WTC11 (cell line): ENCODE data around the gene CMTM6. TPM values are rescaled to one million over a fixed set of nuclear protein-coding genes. Genes with fewer than 3 reads are reported as not detected.

Source experiments
- ATAC-seq: fragments of 200-7000 bp; cut with Tn5 transposase; 2 replicates; pipeline ENCODE4 v1.10.0; 2021; ENCODE audit warnings: mild to moderate bottlenecking, moderate library complexity
- CTCF ChIA-PET: fragments of 300-600 bp; sonication (Branson Sonifier 250); formaldehyde crosslinking; loops from one replicate; lab custom pipeline; 2021; ENCODE audit warnings: antibody characterized with exemption; lab: Charles Lee
- POLR2A ChIA-PET: fragments of 350-600 bp; sonication (Branson Sonifier 250); formaldehyde crosslinking; loops from one replicate; lab custom pipeline; 2021; ENCODE audit warnings: antibody characterized with exemption; lab: Charles Lee
- DNase-seq: peaks from one replicate; pipeline ENCODE4 v3.0.0; 2021; ENCODE audit warnings: low spot score
- H3K27ac Mint-ChIP-seq: 2 replicates; pipeline ENCODE4 v1.8.0; 2021; ENCODE audit warnings: mixed read lengths
- H3K27me3 Mint-ChIP-seq: 2 replicates; pipeline ENCODE4 v1.8.0; 2021; ENCODE audit warnings: low read depth, mild to moderate bottlenecking, moderate library complexity, mixed read lengths
- H3K36me3 Mint-ChIP-seq: 2 replicates; pipeline ENCODE4 v1.8.0; 2021; ENCODE audit warnings: mixed read lengths
- H3K4me1 Mint-ChIP-seq: 2 replicates; pipeline ENCODE4 v1.8.0; 2022; ENCODE audit warnings: mixed read lengths
- H3K4me3 Mint-ChIP-seq: 2 replicates; pipeline ENCODE4 v1.8.0; 2021; ENCODE audit warnings: mild to moderate bottlenecking, moderate library complexity, mixed read lengths
- H3K9me3 Mint-ChIP-seq: 2 replicates; pipeline ENCODE4 v1.8.0; 2021; ENCODE audit warnings: mixed read lengths
- CREB1 ChIP-seq: sonication (generic); formaldehyde crosslinking; IDR thresholded peaks from 2 replicates; pipeline ENCODE4 v1.8.0; 2023; ENCODE audit warnings: mild to moderate bottlenecking, missing genetic modification reagents
- ELF4 ChIP-seq: sonication (generic); formaldehyde crosslinking; IDR thresholded peaks from 2 replicates; pipeline ENCODE4 v1.8.1; 2022; ENCODE audit warnings: low read depth, mild to moderate bottlenecking, moderate library complexity, missing genetic modification reagents
- FOXJ3 ChIP-seq: sonication (generic); formaldehyde crosslinking; IDR thresholded peaks from 2 replicates; pipeline ENCODE4 v1.9.0; 2021; ENCODE audit warnings: missing genetic modification reagents, mild to moderate bottlenecking, borderline replicate concordance
- FOXP1 ChIP-seq: sonication (generic); formaldehyde crosslinking; IDR thresholded peaks from 2 replicates; pipeline ENCODE4 v1.8.0; 2022; ENCODE audit warnings: missing genetic modification reagents, mild to moderate bottlenecking, moderate library complexity, borderline replicate concordance
- GABPB1 ChIP-seq: sonication (generic); formaldehyde crosslinking; IDR thresholded peaks from 2 replicates; pipeline ENCODE4 v1.8.1; 2023; ENCODE audit warnings: mild to moderate bottlenecking, missing genetic modification reagents
- JAZF1 ChIP-seq: fragments of 250-450 bp; sonication (Bioruptor Pico); IDR thresholded peaks from 2 replicates; pipeline ENCODE4 v1.9.0; 2021; ENCODE audit warnings: moderate library complexity, mild to moderate bottlenecking, inconsistent platforms
- NR3C1 ChIP-seq: sonication (generic); formaldehyde crosslinking; conservative IDR thresholded peaks from 2 replicates; pipeline ENCODE4 v1.8.1; 2023; ENCODE audit warnings: low read depth, mild to moderate bottlenecking, missing genetic modification reagents
- TEAD1 ChIP-seq: sonication (generic); formaldehyde crosslinking; IDR thresholded peaks from 2 replicates; pipeline ENCODE4 v1.8.0; 2022; ENCODE audit warnings: mild to moderate bottlenecking, missing genetic modification reagents
- ZNF232 ChIP-seq: sonication (generic); formaldehyde crosslinking; IDR thresholded peaks from 2 replicates; pipeline ENCODE4 v1.8.0; 2022; ENCODE audit warnings: mild to moderate bottlenecking, missing genetic modification reagents
- ZNF671 ChIP-seq: fragments of 250-450 bp; sonication (Bioruptor Pico); IDR thresholded peaks from 2 replicates; pipeline ENCODE4 v1.8.0; 2021; ENCODE audit warnings: mild to moderate bottlenecking
- total RNA-seq: library from RNA; stranded (reverse); gene quantifications from 3 replicates; pipeline ENCODE4 v1.2.3, GENCODE V29; 2021
- TF ChIP-seq, protein P1 (sequence below): sonication (generic); formaldehyde crosslinking; IDR thresholded peaks from 2 replicates; pipeline ENCODE4 v1.8.1; 2022; ENCODE audit warnings: low read depth, mild to moderate bottlenecking, moderate library complexity, missing genetic modification reagents, borderline replicate concordance
- TF ChIP-seq, protein P2 (sequence below): sonication (generic); formaldehyde crosslinking; IDR thresholded peaks from 2 replicates; pipeline ENCODE4 v1.8.1; 2023; ENCODE audit warnings: mild to moderate bottlenecking, missing genetic modification reagents, moderate library complexity
- TF ChIP-seq, protein P3 (sequence below): sonication (generic); formaldehyde crosslinking; IDR thresholded peaks from 2 replicates; pipeline ENCODE4 v1.8.1; 2022; ENCODE audit warnings: mild to moderate bottlenecking, moderate library complexity, missing genetic modification reagents
- TF ChIP-seq, protein P4 (sequence below): sonication (generic); formaldehyde crosslinking; IDR thresholded peaks from 2 replicates; pipeline ENCODE4 v1.8.1; 2023; ENCODE audit warnings: mild to moderate bottlenecking, missing genetic modification reagents
- TF ChIP-seq, protein P5 (sequence below): sonication (generic); formaldehyde crosslinking; IDR thresholded peaks from 2 replicates; pipeline ENCODE4 v1.8.0; 2022; ENCODE audit warnings: mild to moderate bottlenecking, missing genetic modification reagents
- TF ChIP-seq, protein P6 (sequence below): sonication (generic); formaldehyde crosslinking; IDR thresholded peaks from 2 replicates; pipeline ENCODE4 v1.8.1; 2023; ENCODE audit warnings: mild to moderate bottlenecking, missing genetic modification reagents
- TF ChIP-seq, protein P7 (sequence below): sonication (generic); formaldehyde crosslinking; IDR thresholded peaks from 2 replicates; pipeline ENCODE4 v1.8.0; 2023; ENCODE audit warnings: mild to moderate bottlenecking, missing genetic modification reagents

Gene CMTM6
- total RNA-seq, 1 experiment from 2014 or later: 42.3 TPM

DNA sequence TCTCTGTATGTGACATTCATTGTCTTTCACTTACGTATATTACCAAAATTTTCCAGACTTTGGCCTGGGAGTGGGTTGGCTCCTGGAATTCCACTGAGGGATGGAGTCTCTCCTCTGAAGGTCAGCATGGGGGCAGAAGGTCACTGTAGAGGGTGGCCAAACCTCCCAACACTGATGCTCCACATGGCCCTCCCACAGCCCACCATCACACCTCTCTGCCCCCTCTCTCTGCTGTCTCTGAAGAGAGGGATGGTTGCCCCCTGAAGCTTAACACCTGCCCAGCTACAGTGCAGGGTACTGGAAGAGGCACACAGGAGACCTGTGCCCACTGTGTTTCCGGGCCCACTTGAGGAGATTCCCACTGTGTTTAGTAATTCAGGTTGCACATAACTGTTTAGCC, 52.2 kb downstream of the CMTM6 start:
- Mint-ChIP-seq H3K4me1 (peaks cover 18% of the 10 kb centered on the region), H3K27ac (no peak overlapping the region), H3K36me3 (peaks cover 8% of the 10 kb centered on the region), H3K4me3 (no peak overlapping the region), H3K9me3 (no peaks in the 10 kb centered on the region), H3K27me3 (no peaks in the 10 kb centered on the region)
- no peak for ATAC-seq
- CTCF ChIA-PET: interaction anchor here (2.7 kb wide), 1 partner anchor 17 kb away, joined by 14 read pairs; no protein-coding TSS in a partner anchor
- POLR2A ChIA-PET: no interaction called here
- TF ChIP-seq ELF4 (CRISPR knock-in tag) (no peak), ZNF232 (CRISPR knock-in tag) (no peak), JAZF1 (no peak), FOXP1 (CRISPR knock-in tag) (no peak), GABPB1 (CRISPR knock-in tag) (no peak), NR3C1 (CRISPR knock-in tag) (no peak)
- no peak for DNase-seq

DNA sequence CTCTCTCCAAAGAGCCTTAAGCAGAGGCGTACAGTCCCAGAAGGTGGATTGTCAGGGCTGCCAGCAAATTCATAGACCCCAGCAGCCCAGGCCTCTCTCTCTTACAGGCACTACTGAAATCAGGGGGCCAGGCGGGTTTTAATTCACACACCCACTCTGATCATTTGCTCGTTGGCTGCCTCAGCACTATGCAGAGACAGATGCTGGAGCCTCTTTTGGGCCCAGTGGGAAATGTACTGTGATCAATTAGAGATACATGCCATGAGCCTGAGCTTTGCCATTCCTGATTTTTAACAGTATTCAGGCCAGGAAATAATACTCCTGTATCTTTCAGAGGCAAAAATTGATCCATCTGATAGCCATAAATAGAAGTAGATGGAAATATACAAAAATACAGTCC, 53.0 kb downstream of the CMTM6 start:
- ChIA-PET CTCF (interaction anchor here (2.1 to 2.7 kb wide), 2 partner anchors 18 kb away, joined by 14 read pairs; no protein-coding TSS in a partner anchor), POLR2A (no interaction called here)
- Mint-ChIP-seq H3K9me3 (no peaks in the 10 kb centered on the region), H3K27me3 (no peaks in the 10 kb centered on the region), H3K4me3 (no peak overlapping the region), H3K27ac (no peak overlapping the region), H3K36me3 (peaks cover 8% of the 10 kb centered on the region), H3K4me1 (peaks cover 16% of the 10 kb centered on the region)
- no peak for TF ChIP-seq FOXJ3 (CRISPR knock-in tag)
- TF ChIP-seq, protein P1, sequence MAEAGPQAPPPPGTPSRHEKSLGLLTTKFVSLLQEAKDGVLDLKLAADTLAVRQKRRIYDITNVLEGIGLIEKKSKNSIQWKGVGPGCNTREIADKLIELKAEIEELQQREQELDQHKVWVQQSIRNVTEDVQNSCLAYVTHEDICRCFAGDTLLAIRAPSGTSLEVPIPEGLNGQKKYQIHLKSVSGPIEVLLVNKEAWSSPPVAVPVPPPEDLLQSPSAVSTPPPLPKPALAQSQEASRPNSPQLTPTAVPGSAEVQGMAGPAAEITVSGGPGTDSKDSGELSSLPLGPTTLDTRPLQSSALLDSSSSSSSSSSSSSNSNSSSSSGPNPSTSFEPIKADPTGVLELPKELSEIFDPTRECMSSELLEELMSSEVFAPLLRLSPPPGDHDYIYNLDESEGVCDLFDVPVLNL (CRISPR knock-in tag): no peak
- TF ChIP-seq, protein P2, sequence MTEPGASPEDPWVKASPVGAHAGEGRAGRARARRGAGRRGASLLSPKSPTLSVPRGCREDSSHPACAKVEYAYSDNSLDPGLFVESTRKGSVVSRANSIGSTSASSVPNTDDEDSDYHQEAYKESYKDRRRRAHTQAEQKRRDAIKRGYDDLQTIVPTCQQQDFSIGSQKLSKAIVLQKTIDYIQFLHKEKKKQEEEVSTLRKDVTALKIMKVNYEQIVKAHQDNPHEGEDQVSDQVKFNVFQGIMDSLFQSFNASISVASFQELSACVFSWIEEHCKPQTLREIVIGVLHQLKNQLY: no peak
- TF ChIP-seq, protein P3, sequence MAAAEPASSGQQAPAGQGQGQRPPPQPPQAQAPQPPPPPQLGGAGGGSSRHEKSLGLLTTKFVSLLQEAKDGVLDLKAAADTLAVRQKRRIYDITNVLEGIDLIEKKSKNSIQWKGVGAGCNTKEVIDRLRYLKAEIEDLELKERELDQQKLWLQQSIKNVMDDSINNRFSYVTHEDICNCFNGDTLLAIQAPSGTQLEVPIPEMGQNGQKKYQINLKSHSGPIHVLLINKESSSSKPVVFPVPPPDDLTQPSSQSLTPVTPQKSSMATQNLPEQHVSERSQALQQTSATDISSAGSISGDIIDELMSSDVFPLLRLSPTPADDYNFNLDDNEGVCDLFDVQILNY (CRISPR knock-in tag): no peak
- TF ChIP-seq, protein P4, sequence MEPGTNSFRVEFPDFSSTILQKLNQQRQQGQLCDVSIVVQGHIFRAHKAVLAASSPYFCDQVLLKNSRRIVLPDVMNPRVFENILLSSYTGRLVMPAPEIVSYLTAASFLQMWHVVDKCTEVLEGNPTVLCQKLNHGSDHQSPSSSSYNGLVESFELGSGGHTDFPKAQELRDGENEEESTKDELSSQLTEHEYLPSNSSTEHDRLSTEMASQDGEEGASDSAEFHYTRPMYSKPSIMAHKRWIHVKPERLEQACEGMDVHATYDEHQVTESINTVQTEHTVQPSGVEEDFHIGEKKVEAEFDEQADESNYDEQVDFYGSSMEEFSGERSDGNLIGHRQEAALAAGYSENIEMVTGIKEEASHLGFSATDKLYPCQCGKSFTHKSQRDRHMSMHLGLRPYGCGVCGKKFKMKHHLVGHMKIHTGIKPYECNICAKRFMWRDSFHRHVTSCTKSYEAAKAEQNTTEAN (CRISPR knock-in tag): no peak
- TF ChIP-seq, protein P5, sequence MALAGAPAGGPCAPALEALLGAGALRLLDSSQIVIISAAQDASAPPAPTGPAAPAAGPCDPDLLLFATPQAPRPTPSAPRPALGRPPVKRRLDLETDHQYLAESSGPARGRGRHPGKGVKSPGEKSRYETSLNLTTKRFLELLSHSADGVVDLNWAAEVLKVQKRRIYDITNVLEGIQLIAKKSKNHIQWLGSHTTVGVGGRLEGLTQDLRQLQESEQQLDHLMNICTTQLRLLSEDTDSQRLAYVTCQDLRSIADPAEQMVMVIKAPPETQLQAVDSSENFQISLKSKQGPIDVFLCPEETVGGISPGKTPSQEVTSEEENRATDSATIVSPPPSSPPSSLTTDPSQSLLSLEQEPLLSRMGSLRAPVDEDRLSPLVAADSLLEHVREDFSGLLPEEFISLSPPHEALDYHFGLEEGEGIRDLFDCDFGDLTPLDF: no peak
- ATAC-seq (no peak), DNase-seq (no peak)

DNA sequence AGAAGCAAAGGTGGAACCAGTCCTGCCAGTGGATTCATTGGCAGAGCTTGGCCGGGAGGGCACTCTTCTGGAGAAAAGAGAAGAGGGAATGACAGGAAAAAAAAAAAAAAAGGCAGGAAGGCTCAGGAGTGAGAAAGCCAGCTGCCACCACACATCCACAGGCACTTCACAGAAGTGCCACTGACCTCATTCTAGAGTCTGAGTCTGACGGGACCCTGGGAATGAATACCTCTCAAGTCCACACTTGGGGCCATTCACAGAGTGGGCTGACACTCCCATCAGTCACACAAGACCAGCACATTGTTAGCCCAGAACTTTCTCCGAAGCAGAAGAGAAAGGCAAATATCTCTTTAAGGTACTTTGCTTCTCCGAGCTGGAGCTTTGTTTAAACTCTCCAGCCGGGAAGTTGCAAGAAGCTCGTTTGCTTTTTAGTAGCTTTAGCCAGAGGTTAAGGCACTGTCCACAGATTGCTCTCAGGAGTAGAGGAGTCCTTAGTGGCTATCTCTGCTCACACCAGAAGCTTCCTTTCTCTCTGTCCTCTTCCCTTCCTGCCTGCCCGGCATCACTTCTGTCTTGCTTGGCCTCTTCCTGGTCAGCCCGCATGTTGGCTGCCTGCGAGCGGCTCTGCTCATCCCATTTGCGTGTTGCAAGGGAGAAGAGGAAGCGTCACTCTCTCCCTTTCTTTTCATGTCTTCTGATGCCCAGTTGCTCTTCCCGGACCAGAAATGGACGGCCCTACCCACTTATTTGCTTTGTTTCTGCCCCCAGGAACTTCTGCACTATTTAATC, 53.8 kb downstream of the CMTM6 start:
- H3K27ac Mint-ChIP-seq: peak overlapping the region; percentile 64
- no peak overlapping the region for H3K4me3 Mint-ChIP-seq
- ATAC-seq: no peak
- H3K4me1 Mint-ChIP-seq: peaks cover 16% of the 10 kb centered on the region
- no peaks in the 10 kb centered on the region; the same call in 1 of the 2 replicates for H3K9me3 Mint-ChIP-seq
- peaks cover 8% of the 10 kb centered on the region for H3K36me3 Mint-ChIP-seq
- no peak for DNase-seq
- ChIA-PET POLR2A (interaction anchor here (0.7 kb wide), 2 partner anchors 153 to 551 kb away, joined by 3 to 5 read pairs; no protein-coding TSS in a partner anchor), CTCF (interaction anchor here (1.0 to 2.1 kb wide), 3 partner anchors 11 to 74 kb away, joined by 5 to 14 read pairs (median 6); no protein-coding TSS in a partner anchor)
- H3K27me3 Mint-ChIP-seq: no peaks in the 10 kb centered on the region
- TF ChIP-seq ZNF671 (no peak), CREB1 (CRISPR knock-in tag) (no peak), TEAD1 (CRISPR knock-in tag) (no peak)
- TF ChIP-seq, protein P6, sequence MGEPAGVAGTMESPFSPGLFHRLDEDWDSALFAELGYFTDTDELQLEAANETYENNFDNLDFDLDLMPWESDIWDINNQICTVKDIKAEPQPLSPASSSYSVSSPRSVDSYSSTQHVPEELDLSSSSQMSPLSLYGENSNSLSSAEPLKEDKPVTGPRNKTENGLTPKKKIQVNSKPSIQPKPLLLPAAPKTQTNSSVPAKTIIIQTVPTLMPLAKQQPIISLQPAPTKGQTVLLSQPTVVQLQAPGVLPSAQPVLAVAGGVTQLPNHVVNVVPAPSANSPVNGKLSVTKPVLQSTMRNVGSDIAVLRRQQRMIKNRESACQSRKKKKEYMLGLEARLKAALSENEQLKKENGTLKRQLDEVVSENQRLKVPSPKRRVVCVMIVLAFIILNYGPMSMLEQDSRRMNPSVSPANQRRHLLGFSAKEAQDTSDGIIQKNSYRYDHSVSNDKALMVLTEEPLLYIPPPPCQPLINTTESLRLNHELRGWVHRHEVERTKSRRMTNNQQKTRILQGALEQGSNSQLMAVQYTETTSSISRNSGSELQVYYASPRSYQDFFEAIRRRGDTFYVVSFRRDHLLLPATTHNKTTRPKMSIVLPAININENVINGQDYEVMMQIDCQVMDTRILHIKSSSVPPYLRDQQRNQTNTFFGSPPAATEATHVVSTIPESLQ: no peak
- TF ChIP-seq, protein P5: no peak
- TF ChIP-seq, protein P4 (CRISPR knock-in tag): no peak
- TF ChIP-seq, protein P7, sequence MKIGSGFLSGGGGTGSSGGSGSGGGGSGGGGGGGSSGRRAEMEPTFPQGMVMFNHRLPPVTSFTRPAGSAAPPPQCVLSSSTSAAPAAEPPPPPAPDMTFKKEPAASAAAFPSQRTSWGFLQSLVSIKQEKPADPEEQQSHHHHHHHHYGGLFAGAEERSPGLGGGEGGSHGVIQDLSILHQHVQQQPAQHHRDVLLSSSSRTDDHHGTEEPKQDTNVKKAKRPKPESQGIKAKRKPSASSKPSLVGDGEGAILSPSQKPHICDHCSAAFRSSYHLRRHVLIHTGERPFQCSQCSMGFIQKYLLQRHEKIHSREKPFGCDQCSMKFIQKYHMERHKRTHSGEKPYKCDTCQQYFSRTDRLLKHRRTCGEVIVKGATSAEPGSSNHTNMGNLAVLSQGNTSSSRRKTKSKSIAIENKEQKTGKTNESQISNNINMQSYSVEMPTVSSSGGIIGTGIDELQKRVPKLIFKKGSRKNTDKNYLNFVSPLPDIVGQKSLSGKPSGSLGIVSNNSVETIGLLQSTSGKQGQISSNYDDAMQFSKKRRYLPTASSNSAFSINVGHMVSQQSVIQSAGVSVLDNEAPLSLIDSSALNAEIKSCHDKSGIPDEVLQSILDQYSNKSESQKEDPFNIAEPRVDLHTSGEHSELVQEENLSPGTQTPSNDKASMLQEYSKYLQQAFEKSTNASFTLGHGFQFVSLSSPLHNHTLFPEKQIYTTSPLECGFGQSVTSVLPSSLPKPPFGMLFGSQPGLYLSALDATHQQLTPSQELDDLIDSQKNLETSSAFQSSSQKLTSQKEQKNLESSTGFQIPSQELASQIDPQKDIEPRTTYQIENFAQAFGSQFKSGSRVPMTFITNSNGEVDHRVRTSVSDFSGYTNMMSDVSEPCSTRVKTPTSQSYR: no peak
